Measurements from ENCODE around the gene KIAA1549. TPM values are rescaled to one million over a fixed set of nuclear protein-coding genes. Genes with fewer than 3 reads are reported as not detected.

Gene KIAA1549
- total RNA-seq, 1 donor from 2014 or later = 0.77 TPM

DNA sequence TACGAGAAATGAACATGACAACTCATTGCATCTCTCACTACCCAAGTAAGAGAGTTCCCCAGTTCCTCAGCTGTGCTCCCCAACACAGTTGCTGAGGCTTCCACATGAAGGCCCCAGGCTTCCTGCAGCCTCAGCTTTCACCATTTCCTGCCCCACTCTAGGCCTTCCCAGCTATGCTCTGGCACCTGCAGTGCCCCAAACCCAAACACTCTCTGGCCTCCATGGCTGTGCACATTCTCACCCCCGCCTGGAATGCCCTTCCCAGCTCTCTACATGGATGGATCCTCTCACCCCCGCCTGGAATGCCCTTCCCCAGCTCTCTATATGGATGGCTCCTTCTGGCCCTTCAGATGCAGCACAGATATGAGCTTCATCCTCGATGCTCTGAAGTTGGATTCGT lies 61.3 kb downstream of the KIAA1549 start:
- H3K4me3 Mint-ChIP-seq = no peak overlapping the region
- H3K27me3 Mint-ChIP-seq = peaks cover 13% of the 10 kb centered on the region
- H3K36me3 Mint-ChIP-seq (ENCODE audit: low read depth) = no peaks in the 10 kb centered on the region
- H3K4me1 Mint-ChIP-seq = peaks cover 7% of the 10 kb centered on the region
- no peaks in the 10 kb centered on the region for H3K9me3 Mint-ChIP-seq
- H3K27ac Mint-ChIP-seq = no peak overlapping the region
- intact Hi-C loops (cut with micrococcal nuclease) = no loop called here
- DNase-seq = peak; percentile 65

DNA sequence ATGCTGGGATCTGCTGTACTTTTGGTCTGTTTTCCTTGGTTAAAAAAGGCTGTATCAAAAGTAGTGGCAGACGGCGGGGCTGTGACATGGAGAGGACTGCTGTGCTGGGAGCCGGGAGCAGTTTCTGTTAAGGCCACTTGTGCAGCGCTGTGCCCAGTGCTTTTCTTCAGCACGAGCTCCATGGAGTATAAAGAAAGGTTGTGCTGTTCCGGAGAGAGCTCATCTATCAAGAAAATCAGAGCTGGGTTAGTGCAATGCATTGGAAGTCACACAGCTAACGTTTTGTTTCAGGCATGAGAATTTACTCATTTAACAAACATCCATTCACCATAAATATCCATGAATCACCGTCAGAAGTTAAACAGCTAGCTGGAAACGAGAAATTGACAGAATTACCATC lies 62.0 kb downstream of the KIAA1549 start:
- Mint-ChIP-seq H3K36me3 (ENCODE audit: low read depth) (no peaks in the 10 kb centered on the region), H3K4me3 (no peak overlapping the region), H3K4me1 (peaks cover 7% of the 10 kb centered on the region), H3K9me3 (no peaks in the 10 kb centered on the region), H3K27me3 (peaks cover 17% of the 10 kb centered on the region), H3K27ac (no peak overlapping the region)
- no peak for DNase-seq
- intact Hi-C loops (cut with micrococcal nuclease) = no loop called here

DNA sequence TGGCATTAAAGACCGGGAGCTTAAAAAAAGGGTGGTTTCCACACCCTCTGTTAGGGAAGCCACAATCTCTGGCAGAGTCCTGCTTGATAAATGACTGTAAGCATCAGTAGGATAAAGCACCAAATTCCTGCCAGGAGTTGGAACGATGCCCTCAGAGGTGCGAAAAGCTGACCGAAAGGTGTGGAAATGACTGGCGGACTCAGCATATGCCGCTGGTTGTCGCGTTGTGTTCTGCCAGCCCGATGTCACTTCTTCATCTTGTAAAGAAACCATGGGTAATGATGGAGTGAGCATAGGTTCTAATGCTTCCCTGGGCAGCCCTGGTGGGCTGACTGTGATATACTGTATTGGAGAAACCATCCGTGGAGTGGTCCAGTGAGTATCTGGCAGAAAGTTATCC lies 62.4 kb downstream of the KIAA1549 start:
- no peaks in the 10 kb centered on the region for H3K9me3 Mint-ChIP-seq
- H3K4me3 Mint-ChIP-seq = no peak overlapping the region
- H3K27ac Mint-ChIP-seq = no peak overlapping the region
- intact Hi-C loops (cut with micrococcal nuclease) = no loop called here
- H3K4me1 Mint-ChIP-seq = peaks cover 7% of the 10 kb centered on the region
- DNase-seq = no peak
- H3K27me3 Mint-ChIP-seq = peaks cover 19% of the 10 kb centered on the region
- H3K36me3 Mint-ChIP-seq (ENCODE audit: low read depth) = no peaks in the 10 kb centered on the region

DNA sequence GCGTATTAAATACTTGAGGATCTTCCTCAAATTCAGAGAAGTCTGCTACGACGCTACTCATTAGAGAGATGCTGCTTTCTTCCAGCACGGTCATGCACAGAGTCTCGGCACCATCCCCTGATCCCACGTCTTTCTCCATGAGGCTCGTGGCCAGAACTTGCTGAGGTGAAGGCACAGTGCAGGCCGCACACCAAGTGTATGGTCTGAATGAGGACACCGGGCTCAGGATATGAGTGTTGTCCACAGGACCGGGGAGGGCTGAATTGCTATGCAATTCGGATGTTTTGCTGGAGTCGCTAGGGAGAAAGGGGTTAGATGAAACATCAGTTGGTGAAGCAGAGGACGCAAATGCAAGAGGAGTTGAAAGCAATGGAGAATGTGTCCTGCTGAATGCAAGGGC lies 63.0 kb downstream of the KIAA1549 start:
- H3K9me3 Mint-ChIP-seq = no peaks in the 10 kb centered on the region
- H3K4me3 Mint-ChIP-seq = no peak overlapping the region

DNA sequence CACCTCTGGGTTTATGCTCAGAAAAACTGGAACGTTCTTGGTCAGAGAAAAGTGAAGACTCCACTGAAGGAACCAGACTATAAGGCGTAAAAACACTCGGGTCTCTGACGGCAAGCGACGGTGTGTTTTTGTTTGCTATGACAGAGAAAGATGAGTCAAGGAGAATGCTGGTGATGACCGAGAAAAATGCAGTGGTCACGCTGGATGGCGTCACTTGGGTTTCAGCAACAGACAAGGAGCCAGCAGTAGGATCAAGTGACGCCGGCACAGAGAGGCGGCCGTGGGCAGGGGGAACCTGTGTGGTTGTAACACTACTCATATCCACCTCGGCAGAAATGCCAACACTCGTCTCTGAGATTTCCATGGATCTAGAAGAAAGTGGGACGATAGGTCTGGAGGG lies 63.4 kb downstream of the KIAA1549 start:
- no peak for DNase-seq
- peaks cover 27% of the 10 kb centered on the region for H3K27me3 Mint-ChIP-seq
- no peaks in the 10 kb centered on the region for H3K9me3 Mint-ChIP-seq
- no peaks in the 10 kb centered on the region for H3K36me3 Mint-ChIP-seq (ENCODE audit: low read depth)
- H3K4me3 Mint-ChIP-seq = no peak overlapping the region
- peaks cover 7% of the 10 kb centered on the region for H3K4me1 Mint-ChIP-seq
- H3K27ac Mint-ChIP-seq = no peak overlapping the region
- intact Hi-C loops (cut with micrococcal nuclease) = no loop called here

More for the DNA sequence above, 63.0 kb downstream of the KIAA1549 start:
- intact Hi-C loops (cut with micrococcal nuclease) = no loop called here
- Mint-ChIP-seq H3K36me3 (ENCODE audit: low read depth) (no peaks in the 10 kb centered on the region), H3K27me3 (peaks cover 24% of the 10 kb centered on the region), H3K27ac (no peak overlapping the region), H3K4me1 (peaks cover 7% of the 10 kb centered on the region)
- no peak for DNase-seq

DNA sequence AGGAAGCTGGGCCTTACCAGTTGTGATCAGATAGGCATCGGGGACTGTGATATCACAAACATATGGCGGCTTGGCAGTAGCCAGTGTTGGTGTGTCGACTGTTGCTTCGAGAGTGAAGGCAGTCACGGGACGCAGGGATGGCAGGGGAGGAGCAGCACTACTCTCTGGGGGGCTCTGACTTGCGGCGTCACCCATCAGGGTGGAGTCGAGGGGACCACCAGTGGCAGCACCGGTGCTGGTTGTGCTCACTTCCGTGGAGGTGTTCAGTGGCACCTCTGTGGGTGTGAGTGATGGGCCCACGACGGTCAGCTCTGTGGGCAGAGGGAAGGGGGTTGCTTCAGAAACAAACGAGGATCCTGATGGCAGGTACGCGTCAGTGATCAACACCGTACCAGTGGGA lies 64.5 kb downstream of the KIAA1549 start:
- H3K27me3 Mint-ChIP-seq = peaks cover 34% of the 10 kb centered on the region
- H3K4me1 Mint-ChIP-seq = peaks cover 7% of the 10 kb centered on the region
- intact Hi-C loops (cut with micrococcal nuclease) = no loop called here
- no peak for DNase-seq
- no peaks in the 10 kb centered on the region for H3K36me3 Mint-ChIP-seq (ENCODE audit: low read depth)
- no peak overlapping the region for H3K4me3 Mint-ChIP-seq
- no peaks in the 10 kb centered on the region for H3K9me3 Mint-ChIP-seq
- no peak overlapping the region for H3K27ac Mint-ChIP-seq

DNA sequence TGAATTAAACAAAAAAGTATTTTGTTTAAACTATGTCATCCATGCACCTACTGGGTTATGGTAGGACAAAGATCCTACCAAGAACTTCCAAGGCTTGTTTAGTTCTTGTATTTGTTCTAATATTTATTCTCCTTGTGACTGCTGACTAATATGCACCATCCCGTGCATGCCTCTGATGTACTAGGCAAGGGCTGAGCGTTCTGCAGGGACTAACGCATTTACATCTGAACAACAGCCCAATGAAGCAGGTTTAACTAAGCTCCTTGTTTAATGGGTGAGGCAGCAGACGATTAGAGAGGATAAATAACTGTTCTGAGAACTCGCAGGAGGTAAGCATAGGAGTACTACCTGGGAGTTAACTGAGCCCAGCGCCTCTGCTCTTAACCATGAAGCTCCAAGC lies 64.9 kb downstream of the KIAA1549 start:
- no peaks in the 10 kb centered on the region for H3K9me3 Mint-ChIP-seq
- no peaks in the 10 kb centered on the region for H3K36me3 Mint-ChIP-seq (ENCODE audit: low read depth)
- no peak for DNase-seq
- peaks cover 37% of the 10 kb centered on the region for H3K27me3 Mint-ChIP-seq
- H3K4me1 Mint-ChIP-seq = peaks cover 7% of the 10 kb centered on the region
- intact Hi-C loops (cut with micrococcal nuclease) = no loop called here
- H3K4me3 Mint-ChIP-seq = no peak overlapping the region
- no peak overlapping the region for H3K27ac Mint-ChIP-seq

DNA sequence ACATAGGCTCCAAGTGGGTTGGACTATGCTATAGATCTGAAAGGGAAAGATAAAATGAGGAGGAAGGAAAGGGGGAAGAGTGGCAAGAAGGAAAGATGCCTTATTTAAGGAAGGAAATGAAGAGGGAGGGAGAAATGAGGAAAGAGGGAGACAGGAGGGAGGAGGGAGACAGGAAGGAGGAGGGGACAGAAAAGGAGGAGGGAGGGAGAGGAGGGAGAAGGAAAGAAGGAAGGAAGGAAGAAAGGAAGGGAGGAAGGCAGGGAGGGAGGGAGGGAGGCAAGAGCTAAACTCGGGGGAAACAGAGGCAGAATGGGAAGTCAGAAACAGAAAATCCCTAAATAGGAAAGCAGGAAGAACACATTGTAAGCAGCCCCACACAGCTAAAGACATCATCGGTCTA lies 67.4 kb downstream of the KIAA1549 start:
- H3K27ac Mint-ChIP-seq = no peak overlapping the region
- intact Hi-C loops (cut with micrococcal nuclease) = no loop called here
- no peak overlapping the region for H3K4me3 Mint-ChIP-seq
- peaks cover 47% of the 10 kb centered on the region for H3K27me3 Mint-ChIP-seq
- no peaks in the 10 kb centered on the region for H3K9me3 Mint-ChIP-seq
- H3K4me1 Mint-ChIP-seq = no peaks in the 10 kb centered on the region
- DNase-seq = no peak
- H3K36me3 Mint-ChIP-seq (ENCODE audit: low read depth) = no peaks in the 10 kb centered on the region

DNA sequence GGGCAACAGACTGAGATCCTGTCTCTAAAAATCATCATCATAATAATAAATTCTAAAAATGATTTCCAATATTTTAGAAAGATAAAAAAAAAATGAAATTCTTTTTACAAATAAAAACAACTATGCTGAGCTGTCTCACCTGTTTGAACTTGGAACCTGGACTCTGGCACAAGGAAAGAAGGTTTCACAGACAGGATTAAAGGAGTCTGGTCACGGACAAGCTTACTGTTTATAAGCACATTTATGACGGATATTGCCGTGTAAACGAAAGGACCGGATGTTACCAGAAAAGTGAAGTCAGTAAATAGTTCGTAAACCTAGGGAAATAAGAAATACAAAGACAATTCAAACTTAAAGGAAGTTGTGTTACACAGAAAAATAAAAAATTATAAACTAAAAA lies 70.2 kb downstream of the KIAA1549 start:
- Mint-ChIP-seq H3K36me3 (ENCODE audit: low read depth) (no peaks in the 10 kb centered on the region), H3K27ac (no peak overlapping the region), H3K9me3 (no peaks in the 10 kb centered on the region), H3K4me3 (no peak overlapping the region), H3K4me1 (no peaks in the 10 kb centered on the region), H3K27me3 (peaks cover 71% of the 10 kb centered on the region)
- no peak for DNase-seq
- intact Hi-C loops (cut with micrococcal nuclease) = no loop called here

DNA sequence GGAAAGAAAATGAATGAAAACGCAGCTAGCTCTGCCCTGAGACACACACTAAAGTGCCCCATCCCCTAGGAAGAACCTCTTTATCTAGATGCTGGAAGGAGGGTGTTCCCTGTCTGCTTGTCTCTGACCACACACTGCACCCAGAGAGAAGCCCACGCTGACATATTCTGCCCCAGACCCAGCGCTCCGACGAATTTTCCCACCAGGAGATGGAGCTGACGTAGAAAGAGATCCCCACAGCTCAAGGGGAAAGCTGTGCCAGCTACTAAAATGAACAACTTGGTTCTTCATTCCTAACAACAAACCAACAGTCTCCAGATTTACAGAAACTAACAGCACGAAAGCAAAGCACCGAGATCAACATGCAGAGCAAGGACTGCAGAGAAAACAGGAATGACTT lies 73.3 kb downstream of the KIAA1549 start:
- H3K27me3 Mint-ChIP-seq = peaks cover 55% of the 10 kb centered on the region
- H3K9me3 Mint-ChIP-seq = no peaks in the 10 kb centered on the region
- H3K27ac Mint-ChIP-seq = no peak overlapping the region
- no peaks in the 10 kb centered on the region for H3K36me3 Mint-ChIP-seq (ENCODE audit: low read depth)
- no peak overlapping the region for H3K4me3 Mint-ChIP-seq
- intact Hi-C loops (cut with micrococcal nuclease) = no loop called here
- no peak for DNase-seq
- peaks cover 19% of the 10 kb centered on the region for H3K4me1 Mint-ChIP-seq

DNA sequence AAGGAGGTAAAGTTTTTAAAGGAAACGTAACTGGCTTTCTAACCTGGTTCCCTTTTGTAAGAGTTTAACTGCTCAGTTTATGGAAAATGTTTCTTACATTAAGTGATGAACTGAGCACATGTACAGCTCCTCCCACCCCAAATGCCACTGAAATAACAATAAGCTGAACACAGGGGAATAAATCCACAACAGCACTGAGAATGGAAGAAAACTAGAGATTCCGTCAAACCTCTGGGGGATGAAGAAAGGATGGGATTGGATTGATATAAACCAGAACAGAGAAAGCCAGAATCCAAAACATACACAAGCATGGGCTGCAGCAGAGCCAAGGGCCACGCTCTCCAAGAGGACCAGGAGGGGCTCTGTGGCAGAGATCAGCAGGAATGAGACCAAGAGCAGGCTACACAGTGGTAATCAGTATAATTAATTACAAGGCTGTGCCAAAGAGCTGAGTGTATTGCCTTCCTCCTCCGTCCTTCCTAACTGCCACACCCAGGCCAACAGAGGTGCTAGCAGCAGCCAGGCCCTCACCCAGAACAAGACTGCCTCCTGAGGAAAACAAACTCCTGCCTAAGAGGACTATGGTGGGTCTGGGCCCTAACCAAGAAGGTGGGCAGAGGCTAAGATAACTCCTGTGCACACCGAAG lies 73.9 kb downstream of the KIAA1549 start:
- Mint-ChIP-seq H3K4me1 (peaks cover 24% of the 10 kb centered on the region), H3K27me3 (peaks cover 53% of the 10 kb centered on the region), H3K27ac (no peak overlapping the region), H3K36me3 (ENCODE audit: low read depth) (no peaks in the 10 kb centered on the region), H3K4me3 (no peak overlapping the region), H3K9me3 (no peaks in the 10 kb centered on the region)
- DNase-seq = no peak
- intact Hi-C loops (cut with micrococcal nuclease) = no loop called here

DNA sequence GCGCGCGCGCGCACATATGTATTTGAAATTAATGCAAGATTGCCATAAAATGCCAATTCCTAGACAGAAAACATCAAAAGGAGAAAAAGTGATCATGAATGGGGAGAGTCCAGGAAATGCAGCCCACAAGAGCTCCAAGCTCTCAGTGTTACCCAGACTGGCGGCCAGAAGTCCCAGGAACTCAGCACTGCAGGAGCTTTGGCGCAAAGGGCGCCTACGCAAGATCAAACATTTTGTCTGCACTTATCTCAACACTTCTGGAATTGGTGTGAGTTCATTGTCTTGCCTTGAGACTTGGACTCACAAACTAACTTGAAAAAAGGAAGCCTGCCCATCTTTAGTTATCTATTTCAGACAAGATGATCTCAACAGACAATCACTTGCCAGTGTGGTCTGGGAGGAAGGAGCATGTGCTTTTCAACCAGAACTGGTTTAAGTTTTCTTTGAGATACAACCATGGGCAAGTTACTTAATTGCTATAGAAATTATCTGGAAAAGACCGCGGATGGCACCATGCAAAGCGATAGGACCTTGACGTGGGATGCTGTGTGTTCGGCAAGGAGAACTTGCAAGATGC lies 77.2 kb downstream of the KIAA1549 start:
- peaks cover 52% of the 10 kb centered on the region for H3K27me3 Mint-ChIP-seq
- peaks cover 3% of the 10 kb centered on the region for H3K36me3 Mint-ChIP-seq (ENCODE audit: low read depth)
- peak overlapping the region; percentile 70 for H3K4me3 Mint-ChIP-seq
- intact Hi-C loops (cut with micrococcal nuclease) = loop anchor here (1.0 to 5.0 kb wide), 3 partner anchors 18 to 78 kb away; partner anchors contain the start of gene KIAA1549
- H3K4me1 Mint-ChIP-seq = peaks cover 38% of the 10 kb centered on the region
- H3K27ac Mint-ChIP-seq = peak overlapping the region; percentile 78
- peak; percentile 74 for DNase-seq
- no peaks in the 10 kb centered on the region for H3K9me3 Mint-ChIP-seq

DNA sequence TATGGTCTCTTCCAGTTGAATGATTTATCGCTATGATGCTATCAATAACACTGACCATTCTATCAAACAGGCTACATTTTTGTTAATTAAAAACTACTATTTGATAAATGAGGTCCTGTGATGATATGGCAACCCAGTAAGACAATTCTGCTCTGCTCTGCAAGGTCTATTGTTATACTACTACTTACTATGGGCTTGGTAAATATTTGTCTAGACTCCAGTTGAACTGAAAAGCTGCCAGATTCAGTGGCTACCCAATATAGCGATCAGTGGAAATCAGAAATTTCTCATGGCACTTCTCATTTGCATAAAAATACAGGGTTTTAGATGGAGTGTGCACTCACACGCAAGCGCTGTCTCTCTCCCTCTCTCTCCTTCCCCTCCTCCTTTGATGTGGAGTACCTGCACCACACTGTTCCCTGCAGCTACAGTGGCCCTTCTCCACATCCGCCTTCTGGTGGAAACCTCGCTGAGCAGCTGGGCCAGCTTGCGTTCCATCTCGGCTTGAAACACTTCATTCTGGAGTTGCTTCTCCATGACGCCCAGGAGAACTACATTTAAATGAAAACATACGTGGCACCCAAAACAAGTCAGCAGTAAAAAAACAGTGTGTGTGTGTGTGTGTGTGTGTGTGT lies 77.9 kb downstream of the KIAA1549 start:
- H3K36me3 Mint-ChIP-seq (ENCODE audit: low read depth) = peaks cover 3% of the 10 kb centered on the region
- no peaks in the 10 kb centered on the region for H3K9me3 Mint-ChIP-seq
- peak; percentile 96 for DNase-seq
- H3K4me1 Mint-ChIP-seq = peaks cover 44% of the 10 kb centered on the region
- peaks cover 48% of the 10 kb centered on the region for H3K27me3 Mint-ChIP-seq
- peak overlapping the region; percentile 78 for H3K27ac Mint-ChIP-seq
- H3K4me3 Mint-ChIP-seq = peak overlapping the region; percentile 70
- intact Hi-C loops (cut with micrococcal nuclease) = loop anchor here (1.0 to 5.0 kb wide), 3 partner anchors 17 to 79 kb away; partner anchors contain the start of gene KIAA1549

DNA sequence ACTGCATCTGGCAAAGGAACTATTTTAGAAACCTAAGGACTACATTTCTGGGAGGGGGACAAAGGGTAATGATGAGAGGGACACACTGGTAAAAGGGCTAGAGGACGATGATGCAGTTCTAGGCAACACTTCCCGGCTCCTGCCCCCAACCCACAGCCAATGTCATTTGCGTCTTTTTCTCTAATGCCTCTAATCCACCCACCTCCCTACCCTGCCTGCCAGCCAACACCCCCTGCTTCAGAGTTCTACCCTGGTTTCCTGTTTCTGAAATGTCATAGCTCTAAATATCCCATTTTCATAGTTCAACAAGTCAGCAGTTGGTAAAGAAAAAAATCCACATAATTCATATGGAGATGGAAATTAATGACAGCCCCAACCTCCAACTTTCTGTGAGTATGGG lies 79.0 kb downstream of the KIAA1549 start:
- Mint-ChIP-seq H3K27ac (peak overlapping the region; percentile 1), H3K4me3 (peak overlapping the region; percentile 67), H3K9me3 (no peaks in the 10 kb centered on the region), H3K36me3 (ENCODE audit: low read depth) (peaks cover 3% of the 10 kb centered on the region), H3K4me1 (peaks cover 52% of the 10 kb centered on the region), H3K27me3 (peaks cover 42% of the 10 kb centered on the region)
- intact Hi-C loops (cut with micrococcal nuclease) = loop anchor here (5.0 kb wide), 1 partner anchor 80 kb away; the partner anchor contains the start of gene KIAA1549
- DNase-seq = no peak
